DND-41 (cell line): ENCODE measurements around the gene GIPC3.

Experiments used
- ATAC-seq: fragments of 200-7000 bp; cut with Tn5 transposase; 3 replicates; pipeline ENCODE4 v1.9.1; 2021; ENCODE audit warnings: low read depth; ENCODE audit not compliant: insufficient read depth
- DNase-seq: peaks from one replicate; pipeline ENCODE4 v3.0.0-alpha.2; 2020
- H2AFZ ChIP-seq: 2 replicates; pipeline ENCODE4 v1.6.0; 2012; ENCODE audit warnings: low read depth, low read length
- H3K27ac ChIP-seq: 2 replicates; pipeline ENCODE4 v1.5.1; 2012; ENCODE audit warnings: low read length, inconsistent platforms
- H3K27me3 ChIP-seq: fragments of 200-600 bp; sonication (generic); 2 replicates; pipeline ENCODE4 v1.6.0; 2012; ENCODE audit warnings: low read length, mild to moderate bottlenecking, inconsistent platforms; ENCODE audit not compliant: insufficient read depth, poor library complexity
- H3K36me3 ChIP-seq: 2 replicates; pipeline ENCODE4 v1.5.1; 2012; ENCODE audit warnings: low read length, inconsistent platforms; ENCODE audit not compliant: insufficient read depth
- H3K4me1 ChIP-seq: 2 replicates; pipeline ENCODE4 v1.5.1; 2012; ENCODE audit warnings: mild to moderate bottlenecking, low read length; ENCODE audit not compliant: insufficient read depth
- H3K4me2 ChIP-seq: 2 replicates; pipeline ENCODE4 v1.6.0; 2012; ENCODE audit warnings: mild to moderate bottlenecking, moderate library complexity, low read length, inconsistent platforms; ENCODE audit not compliant: insufficient read depth
- H3K4me3 ChIP-seq, 2 experiments: fragments of 200-600 bp in 1 of 2; shearing (Covaris generic) in 1 of 2; 2 replicates each; pipeline ENCODE4 v1.5.1; 2012 to 2016; ENCODE audit warnings: inconsistent platforms in 2 of 2, low read length in 2 of 2, mild to moderate bottlenecking in 2 of 2, low read depth in 1 of 2, moderate library complexity in 1 of 2
- H3K79me2 ChIP-seq: 2 replicates; pipeline ENCODE4 v1.6.0; 2012; ENCODE audit warnings: low read length, inconsistent platforms; ENCODE audit not compliant: insufficient read depth
- H3K9ac ChIP-seq: 2 replicates; pipeline ENCODE4 v1.6.0; 2012; ENCODE audit warnings: low read depth, mild to moderate bottlenecking, inconsistent platforms, low read length, moderate library complexity
- H3K9me3 ChIP-seq: 2 replicates; pipeline ENCODE4 v1.5.1; 2012; ENCODE audit warnings: low read length, moderate library complexity, mild to moderate bottlenecking, inconsistent platforms; ENCODE audit not compliant: insufficient read depth, severe bottlenecking
- H4K20me1 ChIP-seq: 2 replicates; pipeline ENCODE4 v1.6.0; 2012; ENCODE audit warnings: low read length; ENCODE audit not compliant: insufficient read depth
- EZH2 ChIP-seq: IDR thresholded peaks from 3 replicates; pipeline ENCODE4 v1.6.1; 2012; ENCODE audit warnings: borderline replicate concordance, low read depth, mild to moderate bottlenecking, moderate library complexity, low read length, inconsistent platforms; ENCODE audit not compliant: severe bottlenecking
- TF ChIP-seq, protein P1 (sequence below): IDR thresholded peaks from 2 replicates; pipeline ENCODE4 v1.5.1; 2012; ENCODE audit warnings: borderline replicate concordance, low read length, moderate library complexity, mild to moderate bottlenecking; ENCODE audit not compliant: poor library complexity, severe bottlenecking; ENCODE audit errors: extremely low read depth

Gene GIPC3

GRCh38 chr19:3554254-3555083 lies 30.8 kb upstream of the GIPC3 start:
- peak; percentile 70 for ATAC-seq
- H3K27me3 ChIP-seq = no peaks in the 10 kb centered on the region
- H3K9ac ChIP-seq = peak overlapping the region; percentile 74
- H2AFZ ChIP-seq = peak overlapping the region; percentile 45
- no peak for TF ChIP-seq EZH2
- TF ChIP-seq, protein P1, sequence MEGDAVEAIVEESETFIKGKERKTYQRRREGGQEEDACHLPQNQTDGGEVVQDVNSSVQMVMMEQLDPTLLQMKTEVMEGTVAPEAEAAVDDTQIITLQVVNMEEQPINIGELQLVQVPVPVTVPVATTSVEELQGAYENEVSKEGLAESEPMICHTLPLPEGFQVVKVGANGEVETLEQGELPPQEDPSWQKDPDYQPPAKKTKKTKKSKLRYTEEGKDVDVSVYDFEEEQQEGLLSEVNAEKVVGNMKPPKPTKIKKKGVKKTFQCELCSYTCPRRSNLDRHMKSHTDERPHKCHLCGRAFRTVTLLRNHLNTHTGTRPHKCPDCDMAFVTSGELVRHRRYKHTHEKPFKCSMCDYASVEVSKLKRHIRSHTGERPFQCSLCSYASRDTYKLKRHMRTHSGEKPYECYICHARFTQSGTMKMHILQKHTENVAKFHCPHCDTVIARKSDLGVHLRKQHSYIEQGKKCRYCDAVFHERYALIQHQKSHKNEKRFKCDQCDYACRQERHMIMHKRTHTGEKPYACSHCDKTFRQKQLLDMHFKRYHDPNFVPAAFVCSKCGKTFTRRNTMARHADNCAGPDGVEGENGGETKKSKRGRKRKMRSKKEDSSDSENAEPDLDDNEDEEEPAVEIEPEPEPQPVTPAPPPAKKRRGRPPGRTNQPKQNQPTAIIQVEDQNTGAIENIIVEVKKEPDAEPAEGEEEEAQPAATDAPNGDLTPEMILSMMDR = no peak
- peaks cover 41% of the 10 kb centered on the region for H3K79me2 ChIP-seq
- peaks cover 50% of the 10 kb centered on the region for H3K4me1 ChIP-seq
- DNase-seq = peak; percentile 84
- peak overlapping the region; percentile 95 for H3K4me2 ChIP-seq
- H3K4me3 ChIP-seq = peak overlapping the region in 1 of 2 experiments; percentile 44; a peak in 2 of 4 replicates
- peaks cover 9% of the 10 kb centered on the region; the same call in 1 of the 2 replicates for H3K36me3 ChIP-seq
- peaks cover 19% of the 10 kb centered on the region for H4K20me1 ChIP-seq
- H3K9me3 ChIP-seq = no peaks in the 10 kb centered on the region
- peak overlapping the region; percentile 79 for H3K27ac ChIP-seq

DNA sequence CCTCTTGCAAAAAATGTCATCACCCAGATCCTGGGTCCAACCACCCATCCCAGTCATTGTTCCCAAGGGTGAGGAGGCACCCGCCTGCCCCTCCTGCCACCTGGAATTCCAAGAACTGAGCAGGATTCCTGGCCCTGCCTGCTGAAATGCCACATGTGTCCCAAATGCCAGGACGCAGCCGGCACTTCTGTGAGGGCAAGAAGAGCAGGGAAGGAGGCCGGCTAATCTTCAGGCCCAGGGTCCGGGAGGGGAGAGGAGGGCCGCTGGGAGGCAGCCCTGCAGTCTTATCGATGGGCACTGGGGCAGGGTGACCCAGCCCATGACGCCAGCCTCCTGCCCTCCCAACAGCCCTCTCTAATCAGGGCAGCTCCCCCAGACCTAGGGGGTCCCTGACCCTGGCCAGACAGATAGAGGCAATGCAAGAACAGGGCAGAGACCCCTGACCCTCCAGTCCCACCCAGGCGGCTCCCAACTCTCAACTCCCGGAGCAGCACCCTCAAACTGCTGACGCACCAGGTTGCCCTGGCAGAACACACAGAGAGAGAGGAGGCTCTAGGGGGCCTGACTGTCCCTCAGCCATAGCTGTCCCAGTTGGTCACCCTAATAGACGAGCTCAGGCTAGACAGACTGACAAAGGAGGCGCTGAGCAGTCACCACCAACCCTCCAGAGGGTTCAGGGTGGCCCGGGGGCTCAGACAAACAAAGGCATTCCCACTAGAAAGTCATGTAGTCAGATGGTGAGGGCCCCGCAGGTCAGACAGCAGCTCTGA lies 29.4 kb upstream of the GIPC3 start:
- H3K4me2 ChIP-seq = peak overlapping the region; percentile 95
- H3K9me3 ChIP-seq = no peaks in the 10 kb centered on the region
- peak overlapping the region; percentile 79 for H3K27ac ChIP-seq
- peak overlapping the region; percentile 74 for H3K9ac ChIP-seq
- no peak for DNase-seq
- H3K79me2 ChIP-seq = peaks cover 41% of the 10 kb centered on the region
- TF ChIP-seq, protein P1 = no peak
- no peak for TF ChIP-seq EZH2
- H4K20me1 ChIP-seq = peaks cover 19% of the 10 kb centered on the region
- no peak overlapping the region for H2AFZ ChIP-seq
- no peaks in the 10 kb centered on the region for H3K27me3 ChIP-seq
- peaks cover 50% of the 10 kb centered on the region for H3K4me1 ChIP-seq
- H3K4me3 ChIP-seq = peak overlapping the region; percentile 59 to 77; a peak in 3 of 4 replicates
- no peak for ATAC-seq
- H3K36me3 ChIP-seq = peaks cover 3% of the 10 kb centered on the region; the same call in 1 of the 2 replicates

- no peaks in the 10 kb centered on the region; the same call in 1 of the 2 replicates for H3K36me3 ChIP-seq
- peak overlapping the region; percentile 53; the same call in 1 of the 2 replicates for H2AFZ ChIP-seq
- no peaks in the 10 kb centered on the region for H3K9me3 ChIP-seq
- H3K27ac ChIP-seq = peak overlapping the region; percentile 79
- H3K4me1 ChIP-seq = peaks cover 50% of the 10 kb centered on the region
- no peak for TF ChIP-seq EZH2
- TF ChIP-seq, protein P1 = no peak
- peak overlapping the region; percentile 74 for H3K9ac ChIP-seq
- H3K4me3 ChIP-seq = peak overlapping the region; percentile 59 to 77; a peak in 3 of 4 replicates
- peaks cover 39% of the 10 kb centered on the region for H3K79me2 ChIP-seq
- ATAC-seq (no peak), DNase-seq (no peak)
- H3K27me3 ChIP-seq = no peaks in the 10 kb centered on the region
- peaks cover 19% of the 10 kb centered on the region for H4K20me1 ChIP-seq
- peak overlapping the region; percentile 95 for H3K4me2 ChIP-seq
Measured at GRCh38 chr19:3556423-3556977, 28.8 kb upstream of the GIPC3 start.
